LNCaP clone FGC (cell line): ENCODE results near the gene RASSF8.

Source experiments
- DNase-seq: peaks from one replicate; pipeline ENCODE4 v3.0.0-alpha.2; 2011; ENCODE audit warnings: low read depth
- H3K4me3 ChIP-seq: 2 replicates; pipeline ENCODE4 v1.5.1; 2011; ENCODE audit warnings: mild to moderate bottlenecking, low read depth, low read length, control low read depth
- CTCF ChIP-seq: IDR thresholded peaks from 2 replicates; pipeline ENCODE4 v1.5.1; 2012; ENCODE audit warnings: mild to moderate bottlenecking; ENCODE audit not compliant: control insufficient read depth, insufficient read depth; ENCODE audit errors: extremely low read depth

The RASSF8 gene

GRCh38 chr12:25979059-25979458 is 20.6 kb downstream of the RASSF8 start:
- no peak for DNase-seq
- H3K4me3 ChIP-seq, result no peak overlapping the region
- no peak for TF ChIP-seq CTCF

GRCh38 chr12:25979563-25979962 is 21.1 kb downstream of the RASSF8 start:
- no peak for DNase-seq
- H3K4me3 ChIP-seq, result no peak overlapping the region
- TF ChIP-seq CTCF, result no peak

GRCh38 chr12:25980035-25980434 is 21.6 kb downstream of the RASSF8 start:
- no peak for DNase-seq
- H3K4me3 ChIP-seq, result no peak overlapping the region
- TF ChIP-seq CTCF, result no peak

GRCh38 chr12:25981597-25981996 is 23.1 kb downstream of the RASSF8 start:
- no peak overlapping the region for H3K4me3 ChIP-seq
- DNase-seq, result no peak
- TF ChIP-seq CTCF, result no peak

- DNase-seq, result no peak
- H3K4me3 ChIP-seq, result no peak overlapping the region
- no peak for TF ChIP-seq CTCF
These were observed 23.9 kb downstream of the RASSF8 start for GRCh38 chr12:25982416-25982815.

- no peak overlapping the region for H3K4me3 ChIP-seq
- TF ChIP-seq CTCF, result no peak
- DNase-seq, result no peak
These were observed 25.1 kb downstream of the RASSF8 start for GRCh38 chr12:25983625-25984024.

GRCh38 chr12:25984759-25985158 is 26.3 kb downstream of the RASSF8 start:
- H3K4me3 ChIP-seq, result no peak overlapping the region
- no peak for TF ChIP-seq CTCF
- DNase-seq, result no peak
